Effector memory CD4-positive, alpha-beta T cell (primary cell): ENCODE data around the gene ZW10.
"Not testable (repeated sequence)": the region's sequence is repeated elsewhere in the genome, so short reads cannot be mapped to it uniquely, and the experiment has no call there.

Experiments used
- DNase-seq, 3 donors: peaks; one replicate each; pipeline ENCODE4 v3.0.0-alpha.2; 2020
- H3K27ac ChIP-seq: 2 replicates; pipeline ENCODE4 v1.7.0; 2013; ENCODE audit warnings: mild to moderate bottlenecking, low read length, moderate library complexity; ENCODE audit not compliant: insufficient read depth, poor library complexity, severe bottlenecking
- H3K27me3 ChIP-seq: replicated peaks from 2 replicates; pipeline ENCODE4 v1.7.0; 2013; ENCODE audit warnings: mild to moderate bottlenecking, low read length; ENCODE audit not compliant: insufficient read depth, control insufficient read depth, poor library complexity, severe bottlenecking
- H3K36me3 ChIP-seq: 2 replicates; pipeline ENCODE4 v1.7.0; 2013; ENCODE audit warnings: mild to moderate bottlenecking, low read length, moderate library complexity; ENCODE audit not compliant: control insufficient read depth, insufficient read depth
- H3K4me1 ChIP-seq: 2 replicates; pipeline ENCODE4 v1.7.0; 2013; ENCODE audit warnings: low read length, mild to moderate bottlenecking; ENCODE audit not compliant: control insufficient read depth, insufficient read depth, poor library complexity, severe bottlenecking
- H3K4me3 ChIP-seq: 2 replicates; pipeline ENCODE4 v1.7.0; 2013; ENCODE audit warnings: low read length, low read depth, mild to moderate bottlenecking; ENCODE audit not compliant: insufficient read depth, poor library complexity, severe bottlenecking
- H3K9me3 ChIP-seq: 2 replicates; pipeline ENCODE4 v1.7.0; 2013; ENCODE audit warnings: mild to moderate bottlenecking, low read length, moderate library complexity; ENCODE audit not compliant: control insufficient read depth

The ZW10 gene

DNA sequence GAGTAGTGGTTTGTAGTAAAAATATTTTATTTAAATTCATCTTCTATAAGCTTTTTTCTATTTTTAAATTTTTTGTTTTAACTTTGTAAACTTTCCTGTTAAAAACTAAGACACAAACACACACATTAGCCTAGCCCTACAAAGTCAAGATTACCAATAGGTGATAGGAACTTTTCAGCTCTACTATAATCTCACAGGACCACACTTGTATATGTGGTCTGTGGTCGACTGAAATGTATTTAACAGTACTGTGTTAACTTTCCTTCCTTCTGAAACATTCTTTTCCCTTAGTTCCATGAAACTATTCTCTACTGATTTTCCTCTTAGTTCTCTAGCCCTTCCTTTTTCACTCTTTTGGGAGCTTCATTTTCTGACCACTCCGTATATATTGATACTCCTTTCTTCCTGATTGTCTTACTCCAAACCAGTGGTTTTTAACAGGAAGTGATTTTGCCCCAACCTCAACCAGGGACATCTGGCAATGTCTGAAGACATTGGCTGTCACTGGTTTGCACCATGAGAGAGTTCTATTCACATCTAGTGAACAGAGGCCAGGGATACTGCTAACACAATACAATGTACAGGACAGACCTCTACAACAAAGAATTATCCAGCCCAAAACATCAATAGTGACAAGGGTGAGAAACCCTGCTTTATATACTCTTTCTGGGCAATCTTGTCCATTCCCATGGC, 8.8 kb downstream of the ZW10 start:
- Histone ChIP-seq H3K27ac (no peak overlapping the region), H3K4me3 (no peak overlapping the region), H3K4me1 (no peaks in the 10 kb centered on the region), H3K36me3 (peaks cover 15% of the 10 kb centered on the region), H3K9me3 (no peaks in the 10 kb centered on the region), H3K27me3 (no peaks in the 10 kb centered on the region)
- no peak for DNase-seq

DNA sequence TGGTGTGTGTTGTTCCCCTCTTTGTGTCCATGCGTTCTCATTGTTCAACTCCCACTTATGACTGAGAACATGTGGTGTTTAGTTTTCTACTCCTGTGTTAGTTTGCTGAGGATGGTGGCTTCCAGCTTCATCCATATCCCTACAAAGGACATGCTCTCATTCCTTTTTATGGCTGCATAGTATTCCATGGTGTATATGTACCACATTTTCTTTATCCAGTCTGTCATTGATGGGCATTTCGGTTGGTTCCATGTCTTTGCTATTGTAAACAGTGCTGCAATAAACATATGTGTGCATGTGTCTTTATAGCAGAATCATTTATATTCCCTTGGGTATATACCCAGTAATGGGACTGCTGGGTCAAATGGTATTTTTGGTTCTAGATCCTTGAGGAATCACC, 10.5 kb downstream of the ZW10 start:
- H3K27ac ChIP-seq, H3K4me1 ChIP-seq, H3K4me3 ChIP-seq, H3K27me3 ChIP-seq, DNase-seq, H3K9me3 ChIP-seq: not testable (repeated sequence)
- H3K36me3 ChIP-seq, result peaks cover 18% of the 10 kb centered on the region

DNA sequence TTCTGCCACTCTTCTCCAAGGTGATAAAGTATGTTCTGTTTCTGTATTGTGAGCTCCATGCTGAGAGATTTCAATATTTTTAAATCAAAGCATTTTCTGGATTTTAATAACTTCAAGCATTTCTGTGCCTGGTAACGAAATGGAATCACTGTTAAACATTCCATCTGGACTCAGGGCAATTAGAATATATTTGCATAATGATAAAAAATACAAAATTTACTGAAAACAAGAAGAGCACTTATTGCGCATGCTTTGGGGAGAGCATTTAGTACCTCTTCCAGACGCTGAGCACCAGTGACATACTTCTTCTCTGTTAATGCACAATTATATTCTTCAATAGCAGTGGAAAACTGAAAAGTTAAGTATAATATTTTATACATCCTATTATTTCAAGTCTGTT, 13.3 kb downstream of the ZW10 start:
- no peak overlapping the region for H3K27ac ChIP-seq
- H3K9me3 ChIP-seq, result no peaks in the 10 kb centered on the region
- H3K27me3 ChIP-seq, result no peaks in the 10 kb centered on the region
- peaks cover 18% of the 10 kb centered on the region for H3K36me3 ChIP-seq
- no peak overlapping the region for H3K4me3 ChIP-seq
- H3K4me1 ChIP-seq, result no peaks in the 10 kb centered on the region
- DNase-seq, result no peak

DNA sequence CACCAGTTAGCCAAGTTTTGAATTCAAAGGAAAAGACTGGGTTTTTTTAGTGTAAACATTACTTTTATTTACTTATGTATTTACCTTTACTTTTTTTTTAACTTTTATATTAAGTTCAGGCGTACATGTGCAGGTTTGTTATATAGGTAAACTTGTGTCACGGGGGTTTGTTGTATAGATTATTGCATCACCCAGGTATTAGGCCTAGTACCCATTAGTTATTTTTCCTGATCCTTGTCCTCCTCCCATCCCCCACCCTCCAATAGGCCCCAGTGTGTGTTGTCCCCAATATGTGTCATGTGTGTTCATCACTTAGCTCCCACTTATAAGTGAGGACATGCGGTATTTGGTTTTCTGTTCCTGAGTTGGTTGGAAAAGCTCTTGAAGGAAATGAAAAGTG, 20.6 kb downstream of the ZW10 start:
- no peaks in the 10 kb centered on the region for H3K4me1 ChIP-seq
- H3K36me3 ChIP-seq, result peaks cover 3% of the 10 kb centered on the region
- no peak for DNase-seq
- H3K27me3 ChIP-seq, result no peaks in the 10 kb centered on the region
- H3K9me3 ChIP-seq, result no peaks in the 10 kb centered on the region
- no peak overlapping the region for H3K27ac ChIP-seq
- H3K4me3 ChIP-seq, result no peak overlapping the region

DNA sequence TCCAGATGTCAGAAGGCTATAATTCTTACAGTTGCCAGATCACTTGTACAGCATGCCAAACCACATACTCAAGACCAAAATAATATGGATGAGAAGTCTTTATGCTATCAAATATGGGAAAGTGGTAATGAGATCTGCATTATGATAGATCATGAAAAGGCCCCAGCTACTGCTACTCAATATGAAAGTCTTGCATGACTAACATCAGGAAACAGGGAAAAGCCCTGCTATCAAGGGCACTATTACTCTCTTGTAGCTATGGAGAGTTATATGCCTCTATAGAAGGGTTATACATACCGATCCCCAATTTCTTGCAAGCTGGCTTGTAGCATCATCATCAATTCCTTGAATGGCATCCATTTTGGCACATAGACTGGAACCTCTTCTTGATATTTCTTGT, 37.2 kb downstream of the ZW10 start:
- Histone ChIP-seq H3K4me3 (no peak overlapping the region), H3K27me3 (no peaks in the 10 kb centered on the region), H3K9me3 (no peaks in the 10 kb centered on the region), H3K4me1 (no peaks in the 10 kb centered on the region), H3K27ac (no peak overlapping the region), H3K36me3 (peaks cover 40% of the 10 kb centered on the region)
- DNase-seq, result no peak

DNA sequence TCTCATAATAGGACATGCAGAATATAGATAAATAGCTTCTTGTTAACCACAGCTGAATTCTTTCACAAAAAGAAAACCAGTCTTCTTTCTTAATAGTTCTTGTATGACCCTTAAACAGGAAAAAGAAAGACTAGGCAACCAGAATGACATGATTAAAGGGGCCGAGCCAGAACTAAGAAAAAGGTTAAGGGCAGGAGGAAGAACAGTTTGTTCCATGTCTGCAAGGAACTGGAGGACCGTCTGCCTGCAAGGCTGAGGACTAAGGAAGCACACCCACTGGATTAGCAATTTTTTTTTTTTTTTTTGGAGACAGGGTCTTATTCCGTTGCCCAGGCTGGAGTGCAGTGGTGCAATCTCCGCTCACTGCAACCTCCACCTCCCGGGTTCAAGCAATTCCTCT, 41.4 kb downstream of the ZW10 start:
- Histone ChIP-seq H3K36me3 (peaks cover 21% of the 10 kb centered on the region), H3K9me3 (no peaks in the 10 kb centered on the region), H3K27me3 (no peaks in the 10 kb centered on the region), H3K4me1 (no peaks in the 10 kb centered on the region), H3K27ac (no peak overlapping the region), H3K4me3 (no peak overlapping the region)
- no peak for DNase-seq

DNA sequence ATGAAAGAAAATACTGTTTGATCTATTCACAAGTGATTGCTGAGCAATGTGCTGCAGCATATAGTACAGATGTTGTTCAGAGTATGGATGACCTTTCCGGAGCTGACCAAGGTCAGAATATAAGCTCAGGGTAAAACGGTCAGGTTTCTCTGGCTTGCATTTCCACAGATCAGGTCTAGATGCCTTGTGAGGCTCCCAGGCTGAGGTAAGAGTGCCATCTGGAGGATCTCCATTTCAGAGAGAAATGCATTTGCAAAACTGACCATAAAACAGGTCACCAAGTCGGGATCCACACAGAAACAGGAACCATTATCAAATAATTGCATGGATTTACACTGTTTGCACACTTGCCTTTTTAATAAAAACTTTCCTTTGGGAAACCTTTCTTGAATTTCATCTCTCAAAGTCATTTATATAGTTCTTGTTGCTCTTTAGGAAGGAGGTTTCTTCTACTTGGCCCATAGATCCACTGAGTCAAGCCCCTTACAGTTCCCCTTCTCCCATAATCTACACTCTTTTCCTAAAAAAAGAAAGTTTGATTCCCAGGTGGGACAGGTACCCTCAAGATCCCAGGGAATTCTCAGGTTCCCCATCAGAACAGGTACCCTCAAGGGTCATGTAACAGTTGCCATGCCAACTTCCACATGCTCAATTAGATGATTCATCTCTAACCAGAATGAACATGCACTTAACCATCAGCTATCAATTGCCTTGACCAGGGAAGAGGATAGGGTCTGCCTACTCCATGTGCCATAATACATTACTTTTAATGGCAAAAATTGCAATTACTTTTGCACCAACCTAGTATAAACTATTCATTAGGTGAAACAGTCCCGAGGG, 42.4 kb downstream of the ZW10 start:
- Histone ChIP-seq H3K4me1 (no peaks in the 10 kb centered on the region), H3K27me3 (no peaks in the 10 kb centered on the region), H3K27ac (no peak overlapping the region), H3K9me3 (no peaks in the 10 kb centered on the region), H3K36me3 (peaks cover 13% of the 10 kb centered on the region), H3K4me3 (no peak overlapping the region)
- no peak for DNase-seq

DNA sequence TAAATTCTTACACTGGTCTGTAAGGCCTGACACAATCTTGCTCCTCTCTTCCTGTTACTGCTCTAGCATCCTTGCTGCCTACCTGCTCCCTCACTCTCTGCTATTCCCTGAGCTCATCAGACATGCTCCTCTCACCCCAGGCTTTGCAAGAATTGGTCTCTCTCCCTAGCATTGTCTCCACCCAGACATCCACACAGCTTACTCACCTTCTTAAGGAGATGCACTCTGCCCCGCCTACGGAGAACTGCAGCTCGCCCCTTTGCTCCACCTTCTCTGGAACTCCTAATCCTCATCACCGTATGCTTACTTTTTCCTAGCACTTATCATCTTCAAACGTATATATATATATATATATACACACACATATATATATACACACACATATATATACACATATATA, 44.0 kb downstream of the ZW10 start:
- Histone ChIP-seq H3K27ac (no peak overlapping the region), H3K4me1 (no peaks in the 10 kb centered on the region), H3K27me3 (no peaks in the 10 kb centered on the region), H3K4me3 (no peak overlapping the region), H3K36me3 (peaks cover 4% of the 10 kb centered on the region), H3K9me3 (no peaks in the 10 kb centered on the region)
- no peak for DNase-seq

DNA sequence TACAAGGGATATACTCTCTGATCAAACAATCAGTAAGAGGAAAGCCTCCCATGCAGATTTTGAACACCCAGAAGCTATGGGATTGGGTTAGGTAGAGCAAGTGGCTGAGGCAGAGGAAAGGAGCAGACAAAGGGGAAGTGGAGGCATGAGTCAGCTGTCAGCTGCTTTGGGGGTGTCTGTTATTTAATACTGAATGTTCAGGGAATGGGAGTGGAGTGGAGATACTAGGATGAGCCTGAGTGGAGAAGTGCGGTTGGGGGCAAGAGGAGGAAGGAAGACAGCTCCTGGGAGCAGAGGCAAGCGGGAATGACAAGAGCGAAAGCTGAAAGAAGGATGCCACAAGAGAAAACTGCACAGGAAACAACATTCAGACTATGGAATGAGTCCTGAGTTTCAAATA, 44.7 kb downstream of the ZW10 start:
- Histone ChIP-seq H3K27ac (no peak overlapping the region), H3K9me3 (no peaks in the 10 kb centered on the region), H3K4me3 (no peak overlapping the region), H3K36me3 (peaks cover 2% of the 10 kb centered on the region), H3K27me3 (no peaks in the 10 kb centered on the region), H3K4me1 (no peaks in the 10 kb centered on the region)
- no peak for DNase-seq

DNA sequence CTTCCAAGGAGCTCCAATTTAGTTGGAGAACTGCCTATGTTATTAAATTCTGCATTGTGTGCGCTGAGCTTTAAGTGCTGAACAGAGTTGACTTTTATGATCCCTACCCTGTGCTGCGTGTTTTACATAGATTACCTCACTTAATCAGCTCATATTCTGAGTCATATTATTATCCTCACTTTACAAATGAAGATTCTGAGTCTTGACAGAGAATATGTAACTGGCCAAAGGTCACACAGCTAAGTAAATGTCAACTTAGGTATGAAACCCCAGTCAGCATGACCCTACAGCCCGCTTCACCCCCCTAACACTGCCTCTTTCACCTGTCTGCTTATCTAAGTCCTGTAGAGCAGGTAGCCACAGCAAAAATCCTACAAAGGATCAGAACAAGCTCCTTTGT, 47.6 kb downstream of the ZW10 start:
- Histone ChIP-seq H3K27me3 (no peaks in the 10 kb centered on the region), H3K4me3 (no peak overlapping the region), H3K36me3 (no peaks in the 10 kb centered on the region), H3K9me3 (no peaks in the 10 kb centered on the region), H3K27ac (no peak overlapping the region), H3K4me1 (no peaks in the 10 kb centered on the region)
- no peak for DNase-seq
